22Rv1 (cell line): ENCODE measurements around the gene ATXN1.

Source experiments
- H3K27ac ChIP-seq: fragments of 450-650 bp; 2 replicates; pipeline ENCODE4 v1.5.1; 2017
- CTCF ChIP-seq: fragments of 450-650 bp; IDR thresholded peaks from 2 replicates; pipeline ENCODE4 v1.5.1; 2017; ENCODE audit warnings: mild to moderate bottlenecking
- ZFX ChIP-seq: fragments of 450-650 bp; IDR thresholded peaks from 2 replicates; pipeline ENCODE4 v1.6.1; 2017; ENCODE audit warnings: antibody characterized with exemption, borderline replicate concordance

The ATXN1 gene

DNA sequence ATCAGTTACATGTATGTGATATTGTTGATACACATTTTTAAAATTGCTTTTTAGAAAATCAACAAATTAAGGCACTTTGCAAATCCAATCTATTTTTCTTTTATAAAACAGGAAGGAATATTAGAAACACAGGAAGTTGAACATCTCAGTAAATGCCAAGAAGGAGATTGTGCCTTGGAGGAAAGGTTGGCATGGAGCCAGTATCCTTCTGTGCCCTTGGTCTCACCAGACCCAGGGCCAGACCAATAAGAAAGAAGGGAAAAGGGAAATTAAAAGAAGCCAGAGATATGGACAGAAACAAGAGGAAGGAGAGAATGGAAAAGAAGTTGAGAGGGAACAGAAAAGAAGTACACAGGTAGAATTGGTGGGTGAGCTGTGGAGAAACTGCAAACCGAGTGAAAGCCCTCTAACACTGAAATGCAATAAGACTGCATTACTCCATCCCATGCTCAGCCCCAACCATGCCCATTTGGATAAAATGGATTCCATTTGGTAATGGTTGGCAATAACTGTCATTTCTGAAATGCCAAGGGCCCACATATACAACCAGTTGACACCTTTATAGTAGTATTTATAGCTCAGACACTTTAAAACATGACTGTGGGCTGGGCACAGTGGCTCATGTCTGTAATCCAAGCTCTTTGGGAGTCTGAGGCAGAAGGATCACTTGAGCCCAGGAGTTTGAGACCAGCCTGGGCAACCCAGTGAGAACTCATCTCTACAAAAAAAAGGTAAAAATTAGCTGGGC is 389.1 kb downstream of the ATXN1 start:
- no peak overlapping the region for H3K27ac ChIP-seq
- TF ChIP-seq CTCF (no peak), ZFX (no peak)

GRCh38 chr6:16371401-16371800 is 389.9 kb downstream of the ATXN1 start:
- no peak overlapping the region; the same call in 1 of the 2 replicates for H3K27ac ChIP-seq

GRCh38 chr6:16370943-16371342 is 390.3 kb downstream of the ATXN1 start:
- TF ChIP-seq CTCF = no peak
- no peak for TF ChIP-seq ZFX
- H3K27ac ChIP-seq = no peak overlapping the region; the same call in 1 of the 2 replicates

More at GRCh38 chr6:16371401-16371800, 389.9 kb downstream of the ATXN1 start:
- TF ChIP-seq CTCF (no peak), ZFX (no peak)

GRCh38 chr6:16369989-16370388 is 391.3 kb downstream of the ATXN1 start:
- H3K27ac ChIP-seq = no peak overlapping the region
- TF ChIP-seq CTCF (no peak), ZFX (no peak)

GRCh38 chr6:16369140-16369745 is 392.0 kb downstream of the ATXN1 start:
- TF ChIP-seq ZFX (no peak), CTCF (no peak)
- no peak overlapping the region for H3K27ac ChIP-seq

GRCh38 chr6:16367571-16367970 is 393.7 kb downstream of the ATXN1 start:
- H3K27ac ChIP-seq = no peak overlapping the region
- no peak for TF ChIP-seq CTCF
- TF ChIP-seq ZFX = no peak

- TF ChIP-seq CTCF (no peak), ZFX (no peak)
These were observed 397.5 kb downstream of the ATXN1 start for GRCh38 chr6:16363749-16364148.

More at GRCh38 chr6:16363749-16364148, 397.5 kb downstream of the ATXN1 start:
- H3K27ac ChIP-seq = no peak overlapping the region
